Activated CD8-positive, alpha-beta memory T cell treated with anti-CD3 and anti-CD28 coated beads for 36 hours (primary cell): ENCODE measurements around the gene DBX2. TPM values are rescaled to one million over a fixed set of nuclear protein-coding genes. Genes with fewer than 3 reads are reported as not detected.
"Not testable (repeated sequence)": the region's sequence is repeated elsewhere in the genome, so short reads cannot be mapped to it uniquely, and the experiment has no call there.

Experiments
- CTCF ChIA-PET: fragments of 350-600 bp; sonication (Branson Sonifier 250); formaldehyde crosslinking; loops from one replicate; lab custom pipeline; 2021; ENCODE audit warnings: antibody characterized with exemption; lab: Charles Lee
- POLR2A ChIA-PET: fragments of 350-600 bp; sonication (Branson Sonifier 250); formaldehyde crosslinking; loops from one replicate; lab custom pipeline; 2021; ENCODE audit warnings: antibody characterized with exemption; lab: Charles Lee
- total RNA-seq, 2 experiments: library from RNA; stranded (reverse); gene quantifications; one replicate each; pipeline ENCODE4 v1.2.3, GENCODE V29; 2021

The DBX2 gene
- total RNA-seq, 2 experiments from 2014 or later = not detected

DNA sequence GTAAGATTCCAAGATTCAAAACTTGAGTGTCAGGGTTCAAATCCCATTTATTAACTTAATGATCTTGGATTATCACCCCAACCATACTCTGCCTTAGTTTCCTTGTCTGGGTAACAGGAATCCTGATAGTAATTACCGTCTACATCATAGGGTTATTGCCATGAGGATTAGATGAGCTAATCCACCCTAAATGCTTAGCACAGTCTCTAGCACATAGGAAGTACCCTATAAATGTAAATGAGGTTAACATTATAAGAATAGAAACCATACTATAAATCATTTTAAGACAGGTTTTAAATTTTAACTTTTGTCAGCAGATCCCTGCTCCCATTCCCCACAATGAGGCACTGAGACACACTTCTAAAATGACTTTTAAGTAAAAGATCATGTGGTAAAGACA lies 36.5 kb downstream of the DBX2 start:
- CTCF ChIA-PET = no interaction called here
- POLR2A ChIA-PET = no interaction called here

DNA sequence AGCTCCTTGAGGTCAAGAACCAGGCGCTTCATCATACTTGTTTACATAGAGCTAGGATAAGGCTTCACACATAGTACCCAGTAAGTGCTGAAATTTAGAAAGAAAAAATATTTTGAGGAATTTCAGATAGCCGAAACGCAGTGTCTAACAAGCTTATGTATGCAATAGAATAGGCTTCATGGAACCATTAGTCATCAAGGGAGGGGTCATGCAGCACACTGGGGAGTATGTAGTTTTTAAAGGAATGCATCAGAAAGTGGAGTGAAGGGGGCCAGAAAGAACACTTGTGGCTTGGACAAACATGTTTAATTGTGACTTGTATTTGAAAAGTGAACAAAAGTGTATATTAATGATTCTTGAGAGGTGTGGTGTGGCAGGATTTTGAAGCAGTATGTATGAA lies 38.1 kb downstream of the DBX2 start:
- POLR2A ChIA-PET = no interaction called here

DNA sequence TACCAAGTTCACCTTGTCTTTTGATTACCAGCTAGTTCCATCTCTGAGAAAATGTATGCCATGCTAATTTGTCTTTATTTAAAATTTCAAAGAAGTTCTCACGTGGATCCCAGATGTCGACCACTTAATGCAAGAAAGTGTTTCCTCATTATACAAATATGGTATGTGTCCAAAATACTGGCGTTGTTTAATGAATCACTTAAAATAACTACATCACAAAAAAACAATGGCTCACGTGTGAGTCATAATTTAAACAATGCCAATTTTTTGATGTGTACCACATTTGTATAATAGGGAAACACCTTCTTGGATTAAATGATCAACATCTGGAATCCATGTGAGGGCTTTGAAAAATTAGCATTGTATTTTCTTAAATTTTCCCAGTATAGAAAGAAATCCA lies 40.8 kb downstream of the DBX2 start:
- POLR2A ChIA-PET = no interaction called here
- CTCF ChIA-PET = no interaction called here

More for the DNA sequence above, 38.1 kb downstream of the DBX2 start:
- CTCF ChIA-PET = no interaction called here

DNA sequence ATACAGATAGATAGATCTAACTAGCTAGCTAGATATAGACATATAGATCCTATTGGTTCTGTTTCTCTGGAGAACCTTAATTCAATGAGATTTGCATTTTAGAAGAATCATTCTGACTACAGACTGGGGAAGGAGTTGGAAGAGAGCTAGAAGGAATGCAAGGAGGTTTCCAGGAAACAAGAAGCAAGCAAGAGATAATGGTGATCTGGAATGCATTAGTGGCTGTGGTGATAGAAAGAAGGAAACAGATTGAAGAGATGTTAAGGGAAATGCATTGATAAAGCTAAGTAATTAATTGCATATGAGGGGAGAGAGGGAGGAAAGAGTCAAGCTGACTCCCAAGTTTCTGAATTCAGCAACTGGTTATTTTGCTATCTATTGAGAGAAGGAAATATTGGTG lies 42.7 kb downstream of the DBX2 start:
- ChIA-PET POLR2A (no interaction called here), CTCF (no interaction called here)

DNA sequence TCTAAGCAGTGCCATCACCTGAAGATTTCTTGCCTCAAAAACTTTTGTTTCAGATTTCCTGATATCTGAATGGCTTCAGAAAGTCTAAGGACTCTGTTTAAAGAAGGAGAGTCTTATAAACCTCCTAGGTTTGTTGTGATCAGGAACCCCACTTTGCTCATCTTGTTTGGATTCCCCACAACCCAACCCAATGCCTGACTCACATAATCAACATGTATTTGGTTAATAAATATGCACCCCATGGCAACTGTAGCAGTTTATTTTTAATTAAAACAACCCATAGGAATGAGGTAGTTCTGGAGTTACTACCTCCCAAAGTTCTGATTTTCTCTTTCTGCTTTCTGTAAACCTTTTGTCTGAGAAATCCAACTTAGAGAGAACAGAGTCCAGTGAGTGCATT lies 51.5 kb downstream of the DBX2 start:
- ChIA-PET POLR2A (no interaction called here), CTCF (no interaction called here)

DNA sequence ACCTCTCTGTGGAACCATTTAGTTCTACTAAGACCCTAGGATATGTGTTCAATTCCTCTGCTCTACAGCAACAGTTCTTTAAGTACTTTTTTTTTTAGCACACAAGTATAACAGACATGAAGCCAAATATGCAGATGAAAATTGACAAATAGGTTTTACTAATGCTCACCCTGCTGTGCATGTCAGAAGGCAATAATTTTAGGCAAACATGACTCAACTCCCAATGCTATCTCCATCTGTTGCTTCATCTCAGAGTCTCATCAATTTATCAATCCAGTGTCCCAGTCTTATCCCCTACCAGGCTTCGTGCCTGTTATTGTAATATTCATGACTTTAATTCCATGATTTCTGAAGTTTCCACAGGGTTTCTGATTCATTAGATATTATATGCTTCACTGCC lies 57.7 kb downstream of the DBX2 start:
- POLR2A ChIA-PET = no interaction called here
- CTCF ChIA-PET = no interaction called here

DNA sequence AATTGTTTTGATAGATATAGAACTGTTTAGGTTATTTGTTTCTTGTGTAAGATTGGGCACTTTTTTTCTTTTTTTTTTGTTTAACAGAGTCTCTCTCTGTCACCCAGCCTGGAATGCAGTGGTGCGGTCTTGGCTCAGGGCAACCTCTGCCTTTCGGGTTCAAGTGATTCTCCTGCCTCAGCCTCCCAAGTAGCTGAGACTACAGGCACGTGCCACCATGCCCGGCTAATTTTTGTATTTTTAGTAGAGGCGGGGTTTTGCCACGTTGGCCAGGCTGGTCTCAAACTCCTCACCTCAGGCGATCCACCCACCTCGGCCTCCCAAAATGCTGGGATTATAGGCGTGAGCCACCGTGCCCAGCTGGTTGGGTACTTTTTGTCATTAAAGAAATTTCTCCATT lies 66.0 kb downstream of the DBX2 start:
- CTCF ChIA-PET, POLR2A ChIA-PET: not testable (repeated sequence)

DNA sequence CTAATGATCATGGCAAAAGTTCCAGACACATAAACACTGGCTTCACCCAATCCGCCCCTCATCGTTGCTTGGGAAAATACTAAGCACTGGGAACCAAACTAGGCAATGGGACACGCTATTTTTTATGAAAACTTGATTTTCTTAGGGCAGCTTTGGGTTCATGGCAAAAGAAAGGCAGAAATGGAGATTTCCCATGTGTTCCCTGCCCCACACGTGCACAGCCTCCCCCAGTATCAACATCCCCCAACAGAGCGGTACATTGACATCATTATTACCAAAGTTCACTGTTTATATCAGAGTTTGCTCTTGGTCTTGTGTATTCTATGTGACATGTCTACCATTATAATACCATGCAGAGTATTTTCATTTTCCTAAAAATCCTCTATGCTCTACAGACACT lies 71.0 kb downstream of the DBX2 start:
- POLR2A ChIA-PET = no interaction called here
- CTCF ChIA-PET = no interaction called here

DNA sequence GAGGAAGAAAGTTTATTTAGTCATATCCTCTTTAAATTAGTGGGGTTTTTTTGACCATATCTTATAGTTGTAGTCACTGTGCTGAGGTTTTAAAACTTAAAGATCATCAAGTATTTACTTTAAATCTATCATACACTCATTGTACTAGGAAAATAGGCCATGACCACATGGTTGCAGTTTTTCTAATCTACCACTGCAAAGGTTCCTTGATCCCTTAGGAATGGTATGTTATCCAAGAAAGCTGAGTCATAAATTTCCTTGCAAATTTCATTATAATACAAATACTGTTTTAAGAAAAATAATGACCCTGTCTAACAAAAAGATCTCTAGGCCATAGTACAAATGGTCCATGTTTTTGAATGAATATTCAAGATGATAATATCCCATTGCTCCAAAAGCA lies 74.7 kb downstream of the DBX2 start:
- POLR2A ChIA-PET = interaction anchor here (0.7 kb wide), 1 partner anchor 11 kb away, joined by 3 read pairs; no protein-coding TSS in a partner anchor
- CTCF ChIA-PET = no interaction called here

DNA sequence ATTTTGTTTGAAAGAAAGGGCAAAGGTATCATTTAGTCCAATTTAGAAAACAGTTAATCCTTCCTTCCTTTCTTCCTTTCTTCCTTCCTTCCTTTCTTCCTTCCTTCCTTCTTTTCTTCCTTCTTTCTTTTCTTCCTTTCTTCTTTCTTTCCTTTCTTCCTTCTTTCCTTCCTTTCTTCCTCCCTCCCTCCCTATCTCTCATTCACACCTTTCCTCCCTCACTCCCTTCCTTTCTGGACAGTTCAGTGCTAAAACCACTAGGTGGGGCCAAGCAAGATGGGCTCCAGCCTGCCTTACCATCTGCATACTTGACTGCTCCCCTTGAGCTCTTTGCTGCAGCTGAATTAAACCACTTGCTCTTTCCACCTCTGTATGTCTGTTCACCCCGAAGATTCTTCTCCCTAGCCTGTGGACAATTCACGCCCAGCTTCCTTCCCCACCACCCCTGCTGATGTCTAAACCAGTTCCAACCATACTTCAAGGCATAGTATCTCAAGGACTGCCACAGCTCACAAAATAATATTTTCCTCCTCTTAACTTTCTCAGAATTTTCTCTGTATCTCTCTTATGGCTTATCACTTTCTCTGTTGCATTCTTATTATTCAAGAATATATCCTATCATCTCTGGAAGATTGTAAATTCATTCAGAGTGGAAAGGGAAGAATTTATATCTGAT lies 78.0 kb downstream of the DBX2 start:
- ChIA-PET POLR2A (interaction anchor here (0.6 kb wide), 1 partner anchor 1236 kb away, joined by 5 read pairs; no protein-coding TSS in a partner anchor), CTCF (no interaction called here)

DNA sequence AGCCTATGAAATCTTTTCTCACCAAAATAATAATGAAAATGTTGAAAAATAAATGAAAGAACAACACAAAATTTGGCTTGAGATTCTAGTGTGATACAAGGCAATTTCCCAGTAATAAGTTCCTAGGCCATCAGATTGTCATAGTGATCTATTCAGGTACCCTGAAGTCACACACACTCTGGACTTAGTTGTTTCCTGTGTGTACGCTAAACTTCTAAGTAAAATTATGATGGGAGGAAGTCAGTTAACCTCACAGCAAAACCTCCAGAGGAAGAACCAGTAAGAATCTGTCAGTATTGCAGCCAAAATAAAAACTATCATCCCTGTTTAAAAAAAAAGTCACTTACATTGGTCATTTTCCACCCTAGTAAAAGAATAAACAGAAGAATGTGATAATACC lies 81.9 kb downstream of the DBX2 start:
- ChIA-PET POLR2A (no interaction called here), CTCF (no interaction called here)

Other genes with a start within 250 kb of the DBX2 start
- 10 to 100 TPM; 48.3 to 50.0 TPM for gene NELL2, start 174.8 kb downstream of the DBX2 start, total RNA-seq
- gene ANO6, start 165.0 kb upstream of the DBX2 start, total RNA-seq = 10 to 100 TPM; 18.2 to 18.9 TPM